Breast epithelium (tissue), 3 donors: ENCODE measurements around the gene TTLL12.

Experiments used
- POLR2A ChIP-seq: fragments of 450-650 bp; IDR thresholded peaks from one replicate; pipeline ENCODE4 v1.6.1; 2016; ENCODE audit warnings: antibody characterized with exemption, mild to moderate bottlenecking, moderate library complexity
- TF ChIP-seq, protein P1 (sequence below), 3 donors: fragments of 450-650 bp; IDR thresholded peaks; one replicate each; pipeline ENCODE4 v1.5.1; 2016 to 2017; ENCODE audit warnings: antibody characterized with exemption in 3 of 3, mild to moderate bottlenecking in 3 of 3, moderate library complexity in 3 of 3

DNA sequence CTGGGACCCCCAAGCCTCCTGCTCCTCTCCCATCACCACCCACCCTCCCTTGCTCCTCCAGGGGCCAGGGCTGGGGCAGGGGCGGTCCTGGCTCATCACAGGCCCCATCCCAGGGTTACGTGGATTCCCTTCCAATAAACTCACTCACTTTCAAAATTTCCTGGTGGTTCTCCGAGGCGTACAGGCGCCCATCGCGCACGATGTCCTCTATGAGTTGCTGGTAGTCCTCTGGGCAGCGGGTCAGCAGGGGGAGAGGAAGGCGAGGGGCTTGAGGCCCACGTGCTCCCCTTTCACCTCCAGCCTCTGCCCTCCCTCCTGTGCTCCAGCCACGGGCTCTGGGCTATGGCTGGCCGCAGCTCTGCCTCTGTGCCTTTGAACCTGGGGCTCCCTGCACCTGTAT is 20.5 kb upstream of the TTLL12 start:
- TF ChIP-seq, protein P1, sequence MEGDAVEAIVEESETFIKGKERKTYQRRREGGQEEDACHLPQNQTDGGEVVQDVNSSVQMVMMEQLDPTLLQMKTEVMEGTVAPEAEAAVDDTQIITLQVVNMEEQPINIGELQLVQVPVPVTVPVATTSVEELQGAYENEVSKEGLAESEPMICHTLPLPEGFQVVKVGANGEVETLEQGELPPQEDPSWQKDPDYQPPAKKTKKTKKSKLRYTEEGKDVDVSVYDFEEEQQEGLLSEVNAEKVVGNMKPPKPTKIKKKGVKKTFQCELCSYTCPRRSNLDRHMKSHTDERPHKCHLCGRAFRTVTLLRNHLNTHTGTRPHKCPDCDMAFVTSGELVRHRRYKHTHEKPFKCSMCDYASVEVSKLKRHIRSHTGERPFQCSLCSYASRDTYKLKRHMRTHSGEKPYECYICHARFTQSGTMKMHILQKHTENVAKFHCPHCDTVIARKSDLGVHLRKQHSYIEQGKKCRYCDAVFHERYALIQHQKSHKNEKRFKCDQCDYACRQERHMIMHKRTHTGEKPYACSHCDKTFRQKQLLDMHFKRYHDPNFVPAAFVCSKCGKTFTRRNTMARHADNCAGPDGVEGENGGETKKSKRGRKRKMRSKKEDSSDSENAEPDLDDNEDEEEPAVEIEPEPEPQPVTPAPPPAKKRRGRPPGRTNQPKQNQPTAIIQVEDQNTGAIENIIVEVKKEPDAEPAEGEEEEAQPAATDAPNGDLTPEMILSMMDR (IDR thresholded peaks at IDR 0.05) = no peak
- no peak for TF ChIP-seq POLR2A
